Measurements from ENCODE around the gene ZNF333.
"Not testable (repeated sequence)": the region's sequence is repeated elsewhere in the genome, so short reads cannot be mapped to it uniquely, and the experiment has no call there.

ZNF333 gene

DNA sequence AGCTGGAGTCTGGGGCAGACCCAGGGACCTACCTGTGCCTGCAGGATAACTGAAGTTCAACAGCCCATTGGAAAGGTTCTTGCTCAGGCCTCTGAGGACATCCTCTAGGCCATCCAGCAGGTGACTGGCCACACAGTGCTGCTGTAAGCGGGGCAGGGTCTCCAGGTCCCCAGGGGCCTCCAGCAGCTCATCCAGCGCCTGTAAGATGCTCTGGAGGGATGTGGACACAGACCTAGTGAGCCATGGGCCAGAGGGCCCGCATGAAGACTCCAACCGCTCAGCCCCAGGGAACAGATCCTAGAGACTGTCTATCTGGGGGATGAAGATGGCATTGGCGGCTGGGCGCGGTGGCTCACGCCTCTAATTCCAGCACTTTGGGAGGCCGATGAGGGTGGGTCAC is 74.6 kb downstream of the ZNF333 start:
- DNase-seq (ENCODE audit: extremely low spot score, insufficient read length, low read depth), result no peak
- no peak for FAIRE-seq

DNA sequence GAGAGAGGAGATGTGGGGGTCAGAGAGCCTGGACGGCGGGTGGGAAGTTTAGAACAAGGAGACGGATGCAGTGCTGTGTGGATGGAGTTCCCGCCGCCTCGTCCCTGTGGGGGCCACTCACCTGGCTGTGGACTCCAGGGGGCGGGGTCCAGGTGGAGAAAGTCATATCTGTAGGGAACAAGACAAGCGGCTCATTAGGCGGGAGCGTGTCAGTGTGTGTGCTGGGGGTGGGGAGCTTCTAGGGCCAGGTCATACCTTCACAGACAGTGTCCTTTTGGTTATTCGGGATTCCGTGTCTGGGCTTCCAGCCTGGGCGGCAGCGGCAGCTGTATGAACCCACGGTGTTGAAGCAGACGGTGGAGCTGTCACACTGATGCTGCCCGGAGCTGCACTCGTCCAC is 75.6 kb downstream of the ZNF333 start:
- FAIRE-seq; DNase-seq (ENCODE audit: extremely low spot score, insufficient read length, low read depth): not testable (repeated sequence)

DNA sequence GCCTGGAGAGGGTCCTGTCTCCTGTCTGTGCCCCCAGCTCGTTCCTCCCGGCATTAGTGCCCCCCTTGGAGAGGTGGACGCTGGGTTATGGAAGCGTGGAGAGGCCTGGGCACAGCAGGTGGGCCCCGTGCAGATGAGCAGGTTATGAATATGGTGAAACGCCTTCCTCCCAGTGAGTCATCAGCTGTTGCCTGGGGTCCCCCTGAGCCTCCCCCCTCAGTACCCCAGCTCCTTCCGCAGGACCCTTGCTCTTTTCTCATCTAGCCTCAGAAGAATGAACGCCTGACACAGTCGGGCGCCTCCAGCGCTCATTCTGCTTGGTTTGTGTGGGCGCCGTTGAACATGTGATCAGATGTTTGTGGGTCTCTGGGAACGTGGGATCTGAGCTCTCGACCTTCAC is 76.0 kb downstream of the ZNF333 start:
- not testable (repeated sequence) for FAIRE-seq; DNase-seq (ENCODE audit: extremely low spot score, insufficient read length, low read depth)

DNA sequence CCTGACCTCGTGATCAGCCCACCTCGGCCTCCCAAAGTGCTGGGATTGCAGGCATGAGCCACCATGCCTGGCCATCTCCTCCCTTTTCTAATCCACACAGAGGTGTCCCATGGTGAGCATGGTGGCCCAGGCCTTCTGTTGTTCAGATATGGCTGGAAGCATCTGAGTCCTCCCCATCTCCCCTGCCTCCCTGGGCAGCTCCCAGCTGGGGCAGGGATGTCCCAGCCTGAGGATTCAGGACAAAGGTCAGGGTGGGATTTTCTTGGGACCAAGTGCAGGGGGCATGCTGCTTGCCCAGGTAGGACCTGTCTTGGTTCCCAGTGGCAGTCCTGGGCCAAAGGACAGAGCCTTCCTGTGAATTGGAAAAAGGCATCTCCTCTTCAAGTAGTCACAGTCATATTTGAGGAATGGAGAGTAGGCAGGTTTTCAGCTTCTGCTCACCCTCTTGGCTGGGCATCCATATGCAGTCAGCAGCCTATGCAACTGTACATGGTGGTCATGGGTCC is 77.7 kb downstream of the ZNF333 start:
- FAIRE-seq, result no peak
- no peak for DNase-seq (ENCODE audit: extremely low spot score, insufficient read length, low read depth)

DNA sequence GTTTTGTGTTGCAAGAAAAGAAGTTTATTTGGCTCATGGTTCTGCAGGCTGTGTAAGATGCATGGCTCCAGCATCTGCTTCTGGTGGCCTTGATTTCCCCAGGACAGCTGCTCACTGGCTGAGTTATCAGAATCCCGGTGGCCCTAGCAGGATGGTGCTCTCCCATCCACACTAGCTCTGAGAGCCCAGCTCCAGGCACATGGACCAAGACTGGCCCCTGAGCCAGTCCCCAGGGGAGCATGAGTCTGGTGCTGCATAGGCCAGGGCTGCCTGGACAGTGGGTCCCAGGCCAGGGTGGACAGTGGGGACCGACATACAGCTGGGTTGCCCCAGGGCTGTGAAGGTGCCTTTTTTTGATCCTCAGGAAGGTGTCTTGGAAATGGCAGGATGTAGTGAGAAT is 78.2 kb downstream of the ZNF333 start:
- DNase-seq (ENCODE audit: extremely low spot score, insufficient read length, low read depth) (no peak), FAIRE-seq (no peak)

DNA sequence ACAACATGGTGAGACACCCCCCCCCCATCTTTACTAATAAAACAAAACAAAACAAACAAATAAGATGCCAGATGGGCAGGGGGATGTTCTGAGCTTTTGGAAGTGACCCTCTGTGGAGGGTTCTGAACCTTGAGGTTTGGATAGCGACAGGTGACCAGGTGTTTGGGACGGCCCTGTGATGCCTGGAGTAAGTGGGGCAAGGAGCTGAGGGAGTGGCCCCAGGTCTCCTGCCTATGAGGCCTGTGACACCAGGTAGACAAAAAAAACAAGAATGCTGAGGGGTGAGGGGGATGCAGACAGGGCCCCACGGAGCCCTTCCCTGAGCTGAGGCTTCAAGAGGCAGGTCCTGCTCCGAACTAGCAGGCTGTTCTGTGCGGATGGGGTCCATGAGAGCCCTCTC is 79.4 kb downstream of the ZNF333 start:
- DNase-seq (ENCODE audit: extremely low spot score, insufficient read length, low read depth) (no peak), FAIRE-seq (no peak)

DNA sequence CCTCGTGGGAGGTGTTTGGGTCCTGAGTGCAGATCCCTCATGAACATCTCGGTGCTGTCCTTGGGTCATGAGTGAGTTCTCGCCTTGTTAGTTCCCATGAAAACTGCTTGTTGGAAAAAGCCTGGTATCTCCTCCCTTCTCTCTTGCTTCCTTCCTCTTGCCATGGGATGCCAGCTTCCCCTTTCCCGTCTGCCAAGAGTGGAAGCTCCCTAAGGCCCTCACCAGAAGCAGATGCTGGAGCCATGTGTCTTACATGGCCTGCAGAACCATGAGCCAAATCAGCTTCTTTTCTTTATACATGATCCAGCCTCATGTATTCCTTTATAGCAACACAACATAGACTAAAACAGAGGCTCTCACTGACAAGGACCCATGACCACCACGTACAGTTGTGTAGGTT is 80.3 kb downstream of the ZNF333 start:
- DNase-seq (ENCODE audit: extremely low spot score, insufficient read length, low read depth), result no peak

DNA sequence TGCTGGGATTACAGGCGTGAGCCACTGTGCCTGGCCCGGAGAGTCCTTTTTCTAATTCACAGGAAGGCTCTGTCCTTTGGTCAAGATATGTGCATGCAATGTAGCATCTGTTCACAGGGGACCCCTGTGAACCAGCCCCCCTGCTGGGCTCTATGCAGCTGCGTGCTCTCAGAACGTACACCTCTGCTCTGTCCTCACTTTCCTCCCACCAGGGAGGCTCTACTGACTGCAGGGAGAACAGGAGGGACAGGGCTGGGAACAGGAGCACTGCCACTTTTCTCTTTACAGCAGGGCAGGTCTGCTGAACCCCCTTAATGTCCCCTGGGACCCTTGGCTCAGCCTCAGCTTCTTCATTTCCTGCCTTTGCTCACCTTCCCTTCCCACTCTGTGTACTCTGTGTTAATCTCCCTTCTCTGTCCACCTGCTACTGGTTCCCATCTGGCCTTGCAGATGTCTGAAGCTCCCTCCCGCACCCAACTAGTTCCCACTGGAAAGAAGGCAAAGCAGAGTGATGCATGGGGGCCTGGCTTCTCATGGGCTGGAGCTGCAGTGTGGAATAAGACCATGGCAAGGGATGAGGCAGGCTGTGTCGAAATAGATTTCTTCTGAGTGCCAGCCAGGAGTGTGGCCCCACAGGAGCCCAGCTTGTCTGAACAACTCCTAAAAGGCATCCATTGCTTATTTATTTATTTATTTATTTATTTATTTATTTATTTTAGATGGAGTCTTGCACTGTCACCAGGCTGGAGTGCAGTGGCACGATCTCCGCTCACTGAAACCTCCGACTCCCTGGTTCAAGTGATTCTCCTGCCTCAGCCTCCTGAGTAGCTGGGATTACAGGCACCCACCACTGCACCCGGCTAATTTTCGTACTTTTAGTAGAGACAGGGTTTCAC is 81.3 kb downstream of the ZNF333 start:
- FAIRE-seq, result no peak
- DNase-seq (ENCODE audit: extremely low spot score, insufficient read length, low read depth), result no peak

More for the DNA sequence above, 80.3 kb downstream of the ZNF333 start:
- no peak for FAIRE-seq

DNA sequence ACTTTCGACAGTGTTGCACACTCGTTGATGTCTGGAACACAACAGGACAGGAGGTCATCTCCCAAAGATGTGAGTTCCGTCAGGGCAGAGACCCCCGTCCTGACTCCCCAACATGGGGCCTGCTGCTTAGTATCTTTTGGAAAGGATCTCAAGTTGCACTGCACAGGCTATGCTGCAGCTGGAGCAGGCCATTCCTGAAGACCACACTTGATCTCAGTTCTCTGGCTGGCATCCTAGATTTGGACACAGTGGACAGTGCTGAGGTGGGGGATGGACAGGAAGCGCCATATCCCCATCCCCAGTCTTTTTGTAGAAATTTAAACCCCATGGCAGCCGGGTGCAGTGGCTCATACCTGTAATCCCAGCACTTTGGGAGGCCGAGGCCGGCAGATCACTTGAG is 82.6 kb downstream of the ZNF333 start:
- DNase-seq (ENCODE audit: extremely low spot score, insufficient read length, low read depth) (no peak), FAIRE-seq (no peak)

DNA sequence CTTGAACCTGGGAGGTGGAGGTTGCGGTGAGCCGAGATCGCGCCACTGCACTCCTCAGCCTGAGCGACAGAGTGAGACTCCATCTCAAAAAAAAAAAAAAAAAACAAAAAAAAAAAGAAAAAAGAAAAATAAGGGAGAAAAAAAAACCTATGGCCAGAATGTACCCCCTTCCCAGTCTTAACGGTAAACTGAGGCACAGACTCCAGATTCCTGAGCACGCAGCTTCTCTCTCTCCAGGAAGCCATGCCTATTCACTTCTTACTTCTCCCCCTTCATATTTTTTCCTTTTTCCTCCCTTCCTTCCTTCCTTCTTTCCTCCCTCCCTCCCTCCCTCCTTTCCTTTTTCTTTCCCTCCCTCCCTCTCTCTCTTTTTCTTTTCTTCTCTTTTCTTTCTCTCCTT is 83.1 kb downstream of the ZNF333 start:
- no peak for FAIRE-seq
- DNase-seq (ENCODE audit: extremely low spot score, insufficient read length, low read depth), result no peak

DNA sequence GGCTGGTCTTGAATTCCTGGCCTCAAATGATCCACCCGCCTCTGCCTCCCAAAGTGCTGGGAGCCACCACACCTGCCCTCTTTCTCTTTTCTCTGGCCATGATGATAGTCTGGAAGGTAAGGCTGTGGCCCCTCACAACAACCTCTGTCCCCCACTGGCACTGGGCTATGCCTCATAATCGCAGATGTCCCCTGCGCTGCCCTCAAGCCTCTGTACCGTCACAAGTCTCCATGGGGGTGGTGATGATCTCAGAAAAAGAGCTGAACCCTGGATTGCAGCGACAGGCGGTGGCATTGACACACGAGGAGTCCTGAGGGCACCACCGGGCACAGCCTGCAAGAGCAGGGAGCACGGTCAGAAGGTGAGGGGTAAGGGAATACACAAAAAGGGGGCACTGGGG is 83.9 kb downstream of the ZNF333 start:
- DNase-seq (ENCODE audit: extremely low spot score, insufficient read length, low read depth); FAIRE-seq: not testable (repeated sequence)

DNA sequence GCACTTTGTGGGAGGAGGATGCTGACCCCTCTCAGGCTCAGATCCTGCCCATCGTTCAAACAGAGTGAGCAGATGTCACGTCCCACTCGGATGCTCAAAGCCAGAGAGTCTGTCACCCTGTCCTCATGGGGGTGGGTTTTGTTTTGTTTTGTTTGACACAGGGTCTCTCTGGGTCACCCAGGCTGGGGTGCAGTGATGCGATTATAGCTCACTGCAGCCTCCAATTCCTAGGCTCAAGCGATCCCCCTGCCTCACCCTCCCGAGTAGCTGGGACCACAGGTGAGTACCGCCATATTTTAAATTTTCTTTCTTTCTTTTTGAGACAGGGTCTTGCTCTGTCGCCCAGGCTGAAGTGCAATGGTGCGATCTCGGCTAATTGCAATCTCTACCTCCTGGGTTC is 84.5 kb downstream of the ZNF333 start:
- DNase-seq (ENCODE audit: extremely low spot score, insufficient read length, low read depth), result no peak
- FAIRE-seq, result no peak

DNA sequence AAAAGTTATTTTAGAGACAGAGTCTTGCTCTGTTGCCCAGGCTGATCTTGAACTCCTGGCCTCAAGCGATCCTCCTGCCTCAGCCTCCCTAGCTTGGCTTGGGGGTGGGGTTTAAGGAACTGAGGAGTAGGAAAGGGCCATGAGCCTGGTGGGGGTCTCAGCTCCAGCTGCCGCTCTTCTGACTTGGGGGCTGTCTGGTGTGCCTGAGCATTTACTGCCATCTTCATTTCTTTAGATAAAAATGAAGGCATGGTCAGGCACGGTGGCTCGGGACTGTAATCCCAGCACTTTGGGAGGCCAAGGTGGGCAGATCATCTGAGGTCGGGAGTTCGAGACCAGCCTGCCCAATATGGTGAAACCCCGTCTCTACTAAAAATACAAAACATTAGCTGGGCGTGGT is 85.5 kb downstream of the ZNF333 start:
- DNase-seq (ENCODE audit: extremely low spot score, insufficient read length, low read depth); FAIRE-seq: not testable (repeated sequence)

DNA sequence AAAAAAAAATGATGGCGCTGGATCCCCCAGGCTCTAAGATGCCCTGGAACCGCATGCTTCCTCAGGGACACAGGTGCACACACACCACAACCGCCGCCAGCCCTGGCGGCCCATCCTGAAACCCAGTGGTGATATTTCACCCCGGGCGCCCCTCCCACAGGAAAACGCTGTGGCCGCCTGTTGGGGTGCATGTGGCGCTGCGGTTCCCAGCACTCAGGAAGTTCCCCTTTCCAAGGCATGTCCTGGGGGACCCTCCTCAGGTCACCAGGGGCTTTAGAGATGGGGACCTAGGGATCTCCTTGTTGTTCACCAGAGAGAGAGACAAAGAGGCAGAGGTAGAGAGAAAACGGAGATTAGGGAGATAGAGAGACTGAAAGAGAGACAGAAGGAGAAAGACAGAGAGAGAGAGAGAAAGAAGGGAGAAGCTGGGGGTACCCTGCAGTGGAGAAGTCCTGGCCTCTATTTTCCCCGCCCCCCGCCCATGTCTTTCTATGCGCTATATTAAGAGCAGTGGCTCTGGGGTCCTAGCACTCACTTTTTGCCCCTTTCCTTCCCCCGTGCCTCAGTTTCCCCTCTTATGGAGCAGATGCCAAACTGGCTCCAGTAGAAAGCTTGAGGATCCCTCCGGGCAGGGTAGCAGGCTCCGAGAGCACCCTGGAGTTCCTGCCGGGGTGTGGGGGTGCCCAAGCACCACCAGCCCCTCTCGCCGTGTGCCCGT is 86.2 kb downstream of the ZNF333 start:
- FAIRE-seq (peak; percentile 59), DNase-seq (ENCODE audit: extremely low spot score, insufficient read length, low read depth) (no peak)

DNA sequence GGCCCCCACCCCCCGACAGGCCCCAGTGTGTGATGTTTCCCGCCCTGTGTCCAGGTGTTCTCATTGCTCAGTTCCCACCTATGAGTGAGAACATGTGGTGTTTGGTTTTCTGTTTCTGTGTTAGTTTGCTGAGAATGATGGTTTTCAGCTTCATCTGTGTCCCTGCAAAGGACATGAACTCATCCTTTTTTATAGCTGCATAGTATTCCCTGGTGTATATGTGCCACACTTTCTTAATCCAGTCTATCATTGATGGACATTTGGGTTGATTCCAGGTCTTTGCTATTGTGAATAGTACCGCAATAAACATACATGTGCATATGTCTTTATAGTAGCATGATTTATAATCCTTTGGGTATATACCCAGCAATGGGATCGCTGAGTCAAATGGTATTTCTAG is 87.8 kb downstream of the ZNF333 start:
- DNase-seq (ENCODE audit: extremely low spot score, insufficient read length, low read depth); FAIRE-seq: not testable (repeated sequence)

DNA sequence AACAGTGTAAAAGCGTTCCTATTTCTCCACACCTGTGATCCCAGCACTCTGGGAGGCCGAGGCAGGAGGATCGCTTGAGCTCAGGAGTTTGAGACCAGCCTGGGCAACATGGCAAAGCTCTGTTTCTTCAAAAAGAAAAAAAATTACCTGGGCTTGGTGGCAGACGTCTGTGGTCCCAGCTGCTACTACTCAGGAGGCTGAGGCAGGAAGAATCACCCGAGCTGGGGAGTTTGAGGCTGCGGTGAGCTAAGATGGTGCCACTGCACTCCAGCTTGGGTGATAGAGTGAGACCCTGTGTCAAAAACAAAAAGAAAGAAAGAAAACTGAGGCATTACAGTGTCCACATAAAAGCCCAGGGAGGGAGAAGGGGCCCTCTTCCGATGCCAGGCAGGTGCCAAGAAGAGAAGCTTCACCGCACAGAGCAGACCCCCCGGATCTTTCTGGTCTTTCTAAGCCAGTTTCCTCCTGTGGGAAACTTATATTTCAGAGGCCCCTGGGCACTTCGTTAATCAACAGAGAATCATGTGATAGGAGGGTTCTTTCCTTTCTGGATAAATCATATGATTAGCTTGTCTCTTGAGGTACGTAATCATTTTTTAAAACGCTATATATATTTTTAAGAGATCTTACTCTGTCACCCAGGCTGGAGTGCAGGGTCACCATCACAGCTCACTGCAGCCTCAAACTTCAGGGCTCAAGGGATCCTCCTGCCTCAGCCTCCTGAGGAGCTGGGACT is 88.4 kb downstream of the ZNF333 start, which contains the start of gene ADGRE2:
TSS of gene ADGRE2 (minus strand) at position 451 of the 736 bp plus-strand sequence. CDS start 1,804 bp downstream, outside the sequence.
- FAIRE-seq; DNase-seq (ENCODE audit: extremely low spot score, insufficient read length, low read depth): not testable (repeated sequence)

DNA sequence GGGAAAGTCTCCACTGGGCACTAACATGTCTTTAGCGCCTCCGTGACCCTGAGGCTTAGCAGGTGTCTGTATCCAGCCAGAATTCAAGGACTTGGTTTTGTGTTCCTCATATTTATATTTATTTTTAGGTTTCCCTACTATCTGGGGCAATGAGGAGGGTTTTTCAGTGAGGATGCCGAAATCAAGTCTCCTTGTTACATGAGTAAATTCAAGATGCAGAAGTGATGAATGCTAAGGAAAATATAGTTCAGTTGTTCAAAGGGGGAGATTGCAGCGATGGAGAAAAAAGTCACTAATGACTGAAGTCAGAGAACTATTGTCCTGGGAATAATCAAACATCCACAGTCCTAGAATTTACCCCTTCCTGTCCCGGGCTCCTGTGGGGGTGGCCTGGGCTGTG is 89.3 kb downstream of the ZNF333 start:
- FAIRE-seq (no peak), DNase-seq (ENCODE audit: extremely low spot score, insufficient read length, low read depth) (no peak)

DNA sequence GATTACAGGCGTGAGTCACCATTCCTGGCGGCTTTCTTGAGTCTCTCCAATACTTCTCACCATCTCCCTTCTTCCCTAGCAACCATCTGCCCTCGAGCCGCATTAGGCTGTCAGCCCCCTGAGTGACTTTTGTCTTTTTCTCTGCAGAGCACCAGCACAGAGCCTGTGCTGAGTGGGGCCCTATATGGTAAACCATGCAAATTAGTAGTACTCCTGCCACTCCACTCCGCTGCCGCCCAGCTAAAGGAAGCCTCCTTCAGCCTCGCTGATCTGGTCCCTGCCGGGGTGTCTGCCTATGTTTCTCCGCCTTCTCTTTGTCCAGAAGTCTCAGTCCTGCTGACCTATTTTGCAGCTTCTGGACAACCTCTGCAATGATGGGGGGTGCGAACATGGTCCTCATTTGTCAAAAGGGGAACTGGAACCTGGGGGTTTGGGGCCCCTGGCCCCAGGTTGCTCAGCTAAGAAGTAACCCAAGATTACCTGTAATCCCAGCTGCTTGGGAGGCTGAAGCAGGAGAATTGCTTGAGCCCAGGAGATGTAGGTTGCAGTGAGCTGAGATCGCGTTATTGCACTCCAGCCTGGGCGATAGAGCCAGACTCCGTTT is 90.9 kb downstream of the ZNF333 start:
- peak; percentile 54 for FAIRE-seq
- not testable (repeated sequence) for DNase-seq (ENCODE audit: extremely low spot score, insufficient read length, low read depth)

DNA sequence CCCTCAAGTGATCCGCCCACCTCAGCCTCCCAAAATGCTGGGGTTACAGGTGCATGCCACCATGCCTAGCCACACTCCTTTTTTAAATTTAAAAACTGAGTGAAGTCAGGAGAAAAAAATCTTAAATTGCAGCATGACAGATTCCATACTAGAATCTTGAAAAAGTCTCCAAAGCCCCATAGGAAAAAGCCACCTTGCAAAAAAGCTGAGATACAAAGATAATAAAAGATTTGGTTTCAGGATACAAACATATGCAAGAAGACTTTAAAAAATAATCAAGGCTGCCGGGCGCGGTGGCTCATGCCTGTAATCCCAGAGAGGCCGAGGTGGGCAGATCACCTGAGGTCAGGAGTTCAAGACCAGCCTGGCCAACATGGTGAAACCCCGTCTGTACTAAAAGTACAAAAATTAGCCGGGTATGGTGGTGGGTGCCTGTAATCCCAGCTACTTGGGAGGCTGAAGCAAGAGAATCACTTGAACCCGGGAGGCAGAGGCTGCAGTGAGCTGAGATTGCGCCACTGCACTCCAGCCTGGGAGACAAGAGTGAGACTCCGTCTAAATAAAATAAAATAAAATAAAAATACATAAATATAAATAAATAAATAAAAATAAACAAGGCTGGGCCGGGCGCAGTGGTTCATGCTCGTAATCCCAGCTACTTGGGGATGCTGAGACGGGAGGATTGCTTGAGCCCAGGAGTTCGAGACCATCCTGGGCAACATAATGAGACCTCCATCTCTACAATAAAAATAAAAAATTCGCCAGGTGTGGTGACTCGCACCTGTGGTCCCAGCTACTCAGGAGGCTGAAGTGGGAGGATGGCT is 92.1 kb downstream of the ZNF333 start:
- not testable (repeated sequence) for DNase-seq (ENCODE audit: extremely low spot score, insufficient read length, low read depth); FAIRE-seq
